Mucosa of descending colon (tissue), 3 donors: ENCODE measurements around the gene PTBP1. TPM values are rescaled to one million over a fixed set of nuclear protein-coding genes. Genes with fewer than 3 reads are reported as not detected.

Experiments used
- ATAC-seq: fragments of 200-7000 bp; cut with Tn5 transposase; one replicate; pipeline ENCODE4 v1.9.1; 2020; ENCODE audit warnings: mild to moderate bottlenecking, moderate library complexity
- DNase-seq, 3 donors: peaks; one replicate each; pipeline ENCODE4 v3.0.0-alpha.2; 2020
- H3K36me3 ChIP-seq: fragments of 200-600 bp; one replicate; pipeline ENCODE4 v1.8.0; 2021; ENCODE audit warnings: low read depth, mild to moderate bottlenecking
- H3K4me1 ChIP-seq: fragments of 200-600 bp; one replicate; pipeline ENCODE4 v1.8.0; 2021; ENCODE audit warnings: low read depth, mild to moderate bottlenecking
- H3K4me3 ChIP-seq: fragments of 200-600 bp; one replicate; pipeline ENCODE4 v1.8.0; 2021; ENCODE audit warnings: mild to moderate bottlenecking
- H3K9me3 ChIP-seq: fragments of 200-600 bp; one replicate; pipeline ENCODE4 v1.8.0; 2021; ENCODE audit warnings: mild to moderate bottlenecking
- CTCF ChIP-seq: fragments of 200-600 bp; IDR thresholded peaks from one replicate; pipeline ENCODE4 v1.8.0; 2022; ENCODE audit warnings: antibody characterized with exemption, mild to moderate bottlenecking
- intact Hi-C, 2 donors: fragments of 100-400 bp; cut with DNase I in 1 of 2; cut with micrococcal nuclease in 1 of 2; formaldehyde crosslinking; loops; one replicate each; pipeline versions ENCODE4 v1.11.0 to v1.11.1; 2022; cut with DNase I, micrococcal nuclease
- total RNA-seq, 3 donors: library from RNA; stranded (reverse); fragmentation: NEBNext Ultra II Directional in 2 of 3; extraction: Animal tissue kit (Norgen Biotek cat#: 25700) in 2 of 3; gene quantifications; one replicate each; pipeline versions ENCODE4 v1.2.1 to v1.2.4, GENCODE V29; 2021 to 2023
- donor health status: DM: no; HTN: no; CAD: no; lungs with moderate emphysema.
- donor health status: DM: no; HTN: no; CAD: no.
- donor health status: DM: no; HTN: yes; CAD: no.

Gene PTBP1
- total RNA-seq, 3 donors from 2014 or later: 204 to 305 (median 281) TPM

GRCh38 chr19:756821-757688 lies 40.2 kb upstream of the PTBP1 start:
- no peak for ATAC-seq
- intact Hi-C loops: no loop called here
- H3K36me3 ChIP-seq: peaks cover 6% of the 10 kb centered on the region

GRCh38 chr19:757811-758668 lies 39.2 kb upstream of the PTBP1 start:
- intact Hi-C loops: no loop called here
- no peak for TF ChIP-seq CTCF
- no peak overlapping the region for H3K4me3 ChIP-seq
- ATAC-seq (no peak), DNase-seq (no peak)
- peaks cover 6% of the 10 kb centered on the region for H3K36me3 ChIP-seq
- H3K9me3 ChIP-seq: no peaks in the 10 kb centered on the region
- peaks cover 20% of the 10 kb centered on the region for H3K4me1 ChIP-seq

More at GRCh38 chr19:756821-757688, 40.2 kb upstream of the PTBP1 start:
- no peak for TF ChIP-seq CTCF
- no peak for DNase-seq
- Histone ChIP-seq H3K4me3 (no peak overlapping the region), H3K4me1 (peaks cover 26% of the 10 kb centered on the region), H3K9me3 (no peaks in the 10 kb centered on the region)

- TF ChIP-seq CTCF: no peak
- ATAC-seq (no peak), DNase-seq (no peak)
- Histone ChIP-seq H3K36me3 (peaks cover 2% of the 10 kb centered on the region), H3K9me3 (no peaks in the 10 kb centered on the region), H3K4me1 (no peaks in the 10 kb centered on the region), H3K4me3 (no peak overlapping the region)
- intact Hi-C loops: no loop called here
These were observed 34.1 kb upstream of the PTBP1 start for GRCh38 chr19:763181-763580.

- TF ChIP-seq CTCF: no peak
- Histone ChIP-seq H3K4me3 (no peak overlapping the region), H3K36me3 (no peaks in the 10 kb centered on the region), H3K9me3 (no peaks in the 10 kb centered on the region), H3K4me1 (no peaks in the 10 kb centered on the region)
- intact Hi-C loops: no loop called here
- ATAC-seq (no peak), DNase-seq (no peak)
These were observed 33.4 kb upstream of the PTBP1 start for GRCh38 chr19:763869-764268.

- H3K36me3 ChIP-seq: no peaks in the 10 kb centered on the region
- ATAC-seq: peak; percentile 4
- no peak for DNase-seq
These were observed 33.0 kb upstream of the PTBP1 start for GRCh38 chr19:764301-764700.

More at GRCh38 chr19:764301-764700, 33.0 kb upstream of the PTBP1 start:
- Histone ChIP-seq H3K4me1 (no peaks in the 10 kb centered on the region), H3K4me3 (no peak overlapping the region), H3K9me3 (no peaks in the 10 kb centered on the region)
- intact Hi-C loops: no loop called here
- no peak for TF ChIP-seq CTCF
